WI38 (cell line): ENCODE measurements around the gene A4GNT.

Experiments
- H3K4me3 ChIP-seq: 2 replicates; pipeline ENCODE4 v1.5.1; 2011; ENCODE audit warnings: low read depth, mild to moderate bottlenecking, control low read depth, low read length
- CTCF ChIP-seq: IDR thresholded peaks from 2 replicates; pipeline ENCODE4 v1.5.1; 2012; ENCODE audit warnings: low read depth, mild to moderate bottlenecking, control low read depth, low read length

The A4GNT gene

GRCh38 chr3:138119423-138119766, 12.8 kb downstream of the A4GNT start:
- no peak overlapping the region for H3K4me3 ChIP-seq
- no peak for TF ChIP-seq CTCF

- peak; percentile 89 for TF ChIP-seq CTCF
- H3K4me3 ChIP-seq, result no peak overlapping the region
Observed at GRCh38 chr3:138118612-138119422, 13.4 kb downstream of the A4GNT start.

- H3K4me3 ChIP-seq, result peak within 1 kb of the TSS; percentile 80
- TF ChIP-seq CTCF, result 0 out of 2 replicates have a peak, but pooled peaks have one; percentile 16
Observed at GRCh38 chr3:138114988-138115971, 16.9 kb downstream of the A4GNT start, which contains the start of gene DZIP1L. Gene DZIP1L (minus strand): TSS chr3:138115608. CDS start chr3:138103971, 11,637 bp downstream.

DNA sequence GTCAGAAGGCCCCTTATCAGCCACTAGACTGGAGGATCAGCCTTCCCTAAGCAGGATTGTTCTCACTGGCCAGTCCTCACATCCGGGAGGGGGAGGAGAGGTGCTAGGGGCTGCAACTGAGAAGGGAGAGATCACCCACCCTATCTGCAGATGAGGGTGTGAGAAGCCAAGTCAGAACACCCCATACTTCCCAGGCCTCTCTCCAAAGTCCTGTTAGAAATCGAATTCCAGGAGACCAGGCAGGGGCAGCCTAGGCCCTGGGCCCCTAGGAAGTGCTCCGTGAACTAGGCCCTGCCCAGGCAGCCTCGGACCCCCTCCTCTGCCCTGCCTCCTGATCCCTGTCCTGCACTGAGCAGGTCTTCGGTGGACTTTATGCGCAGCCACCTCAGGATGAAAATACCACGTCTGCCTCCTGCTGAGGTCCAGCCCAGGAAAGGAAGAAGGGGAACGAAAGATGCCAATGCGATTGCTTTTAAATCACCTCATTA, 17.7 kb downstream of the A4GNT start:
- no peak for TF ChIP-seq CTCF

DNA sequence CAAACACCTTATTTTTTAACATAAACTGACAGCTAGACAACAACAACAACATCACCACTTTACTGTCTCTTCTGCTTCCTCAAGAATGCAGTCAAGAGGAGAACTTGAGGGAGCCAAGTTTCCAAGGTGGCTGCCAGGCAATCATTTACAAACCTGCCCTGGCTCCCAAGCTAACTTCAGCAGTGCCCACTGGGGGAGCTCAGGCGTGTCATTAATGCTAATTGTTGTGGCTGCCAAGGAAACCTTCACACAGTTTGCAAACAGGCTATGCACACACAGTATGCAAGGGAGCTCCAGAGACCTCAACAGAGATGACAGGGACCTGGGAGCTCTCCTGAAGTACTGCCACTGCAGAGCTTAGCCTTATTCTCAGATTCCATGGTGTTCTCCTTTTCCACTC, 18.9 kb downstream of the A4GNT start:
- no peak for TF ChIP-seq CTCF
- H3K4me3 ChIP-seq, result no peak overlapping the region

More for the DNA sequence above, 17.7 kb downstream of the A4GNT start:
- H3K4me3 ChIP-seq, result peak overlapping the region; percentile 80

DNA sequence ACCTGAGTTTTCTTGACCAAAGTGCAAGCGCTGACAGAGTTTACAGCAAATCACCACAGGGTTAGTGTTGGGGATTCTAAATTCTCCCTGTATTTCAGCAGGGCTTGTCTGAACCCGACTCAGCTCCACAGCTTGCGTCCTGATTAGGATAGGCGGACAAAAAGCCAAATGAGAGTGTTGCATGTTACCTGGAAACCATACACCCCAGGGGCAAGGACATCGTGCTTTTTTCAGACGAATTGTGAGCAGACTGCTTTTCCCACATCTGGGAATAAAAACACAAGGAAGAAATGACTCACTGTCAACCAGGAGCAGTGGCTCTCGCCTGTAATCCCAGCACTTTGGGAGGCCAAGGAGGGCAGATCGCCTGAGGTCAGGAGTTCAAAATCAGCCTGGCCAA, 19.8 kb downstream of the A4GNT start:
- H3K4me3 ChIP-seq, result no peak overlapping the region
- TF ChIP-seq CTCF, result no peak
